Measurements from ENCODE around the gene CPLANE2.

CPLANE2 gene

GRCh38 chr1:16211824-16212223, 25.2 kb downstream of the CPLANE2 start:
- ATAC-seq: no peak
- Mint-ChIP-seq H3K4me3 (no peak overlapping the region), H3K27me3 (peaks cover 9% of the 10 kb centered on the region)

GRCh38 chr1:16210581-16210980, 26.4 kb downstream of the CPLANE2 start:
- no peak overlapping the region for H3K27ac Mint-ChIP-seq
- H3K36me3 Mint-ChIP-seq: no peaks in the 10 kb centered on the region
- peaks cover 6% of the 10 kb centered on the region for H3K4me1 Mint-ChIP-seq
- H3K4me3 Mint-ChIP-seq: no peak overlapping the region
- H3K27me3 Mint-ChIP-seq: peaks cover 9% of the 10 kb centered on the region
- H3K9me3 Mint-ChIP-seq: no peaks in the 10 kb centered on the region
- no peak for ATAC-seq

More at GRCh38 chr1:16211824-16212223, 25.2 kb downstream of the CPLANE2 start:
- H3K9me3 Mint-ChIP-seq: no peaks in the 10 kb centered on the region
- peaks cover 17% of the 10 kb centered on the region for H3K4me1 Mint-ChIP-seq
- no peak overlapping the region for H3K27ac Mint-ChIP-seq
- H3K36me3 Mint-ChIP-seq: no peaks in the 10 kb centered on the region

- no peak overlapping the region for H3K4me3 Mint-ChIP-seq
- no peak overlapping the region for H3K27ac Mint-ChIP-seq
- H3K36me3 Mint-ChIP-seq: no peaks in the 10 kb centered on the region
These were observed 27.1 kb downstream of the CPLANE2 start for GRCh38 chr1:16209847-16210407.

GRCh38 chr1:16209132-16209846, 27.7 kb downstream of the CPLANE2 start:
- H3K27me3 Mint-ChIP-seq: peaks cover 9% of the 10 kb centered on the region
- H3K4me1 Mint-ChIP-seq: peaks cover 12% of the 10 kb centered on the region
- H3K27ac Mint-ChIP-seq: no peak overlapping the region
- ATAC-seq: no peak
- no peak overlapping the region for H3K4me3 Mint-ChIP-seq
- H3K9me3 Mint-ChIP-seq: no peaks in the 10 kb centered on the region
- no peaks in the 10 kb centered on the region for H3K36me3 Mint-ChIP-seq

More at GRCh38 chr1:16209847-16210407, 27.1 kb downstream of the CPLANE2 start:
- ATAC-seq: no peak
- H3K4me1 Mint-ChIP-seq: peaks cover 6% of the 10 kb centered on the region
- H3K27me3 Mint-ChIP-seq: peaks cover 9% of the 10 kb centered on the region
- H3K9me3 Mint-ChIP-seq: no peaks in the 10 kb centered on the region

GRCh38 chr1:16208270-16208987, 28.6 kb downstream of the CPLANE2 start:
- Mint-ChIP-seq H3K27ac (no peak overlapping the region), H3K27me3 (peaks cover 9% of the 10 kb centered on the region), H3K4me3 (peak overlapping the region; percentile 33), H3K9me3 (no peaks in the 10 kb centered on the region), H3K4me1 (peaks cover 12% of the 10 kb centered on the region), H3K36me3 (peaks cover 3% of the 10 kb centered on the region)
- ATAC-seq: no peak

GRCh38 chr1:16207318-16208269, 29.4 kb downstream of the CPLANE2 start:
- peaks cover under 1% of the 10 kb centered on the region for H3K27me3 Mint-ChIP-seq
- peak overlapping the region; percentile 88 for H3K4me3 Mint-ChIP-seq
- no peak for ATAC-seq
- H3K36me3 Mint-ChIP-seq: peaks cover 9% of the 10 kb centered on the region
- peaks cover 12% of the 10 kb centered on the region for H3K4me1 Mint-ChIP-seq
- H3K9me3 Mint-ChIP-seq: no peaks in the 10 kb centered on the region
- H3K27ac Mint-ChIP-seq: peak overlapping the region; percentile 83

GRCh38 chr1:16206547-16207317, 30.3 kb downstream of the CPLANE2 start:
- H3K27me3 Mint-ChIP-seq: no peaks in the 10 kb centered on the region
- peak overlapping the region; percentile 88 for H3K4me3 Mint-ChIP-seq
- no peaks in the 10 kb centered on the region for H3K9me3 Mint-ChIP-seq
- peak; percentile 88 for ATAC-seq
- peaks cover 9% of the 10 kb centered on the region for H3K36me3 Mint-ChIP-seq
- peak overlapping the region; percentile 83 for H3K27ac Mint-ChIP-seq
- peaks cover 12% of the 10 kb centered on the region for H3K4me1 Mint-ChIP-seq

- Mint-ChIP-seq H3K9me3 (no peaks in the 10 kb centered on the region), H3K4me3 (peak overlapping the region; percentile 88), H3K27me3 (no peaks in the 10 kb centered on the region), H3K36me3 (peaks cover 9% of the 10 kb centered on the region), H3K4me1 (peaks cover 12% of the 10 kb centered on the region), H3K27ac (peak overlapping the region; percentile 83)
- peak; percentile 6 for ATAC-seq
These were observed 31.0 kb downstream of the CPLANE2 start for GRCh38 chr1:16205891-16206546.

- Mint-ChIP-seq H3K9me3 (no peaks in the 10 kb centered on the region), H3K27me3 (no peaks in the 10 kb centered on the region), H3K4me1 (peaks cover 12% of the 10 kb centered on the region), H3K4me3 (no peak overlapping the region), H3K36me3 (peaks cover 9% of the 10 kb centered on the region), H3K27ac (no peak overlapping the region)
- ATAC-seq: no peak
These were observed 31.7 kb downstream of the CPLANE2 start for GRCh38 chr1:16205334-16205671.

- Mint-ChIP-seq H3K36me3 (peaks cover 9% of the 10 kb centered on the region), H3K4me3 (no peak overlapping the region), H3K4me1 (peaks cover 12% of the 10 kb centered on the region), H3K27ac (no peak overlapping the region), H3K9me3 (no peaks in the 10 kb centered on the region), H3K27me3 (no peaks in the 10 kb centered on the region)
- ATAC-seq: no peak
These were observed 32.2 kb downstream of the CPLANE2 start for GRCh38 chr1:16204634-16205333.

GRCh38 chr1:16204216-16204615, 32.8 kb downstream of the CPLANE2 start:
- H3K27me3 Mint-ChIP-seq: no peaks in the 10 kb centered on the region
- peaks cover 16% of the 10 kb centered on the region for H3K4me1 Mint-ChIP-seq
- H3K9me3 Mint-ChIP-seq: no peaks in the 10 kb centered on the region
- no peak overlapping the region for H3K27ac Mint-ChIP-seq
- H3K4me3 Mint-ChIP-seq: no peak overlapping the region
- ATAC-seq: no peak
- H3K36me3 Mint-ChIP-seq: peaks cover 9% of the 10 kb centered on the region

- H3K9me3 Mint-ChIP-seq: no peaks in the 10 kb centered on the region
- peaks cover 22% of the 10 kb centered on the region for H3K4me1 Mint-ChIP-seq
- H3K4me3 Mint-ChIP-seq: no peak overlapping the region
- ATAC-seq: no peak
- H3K27ac Mint-ChIP-seq: no peak overlapping the region
- H3K27me3 Mint-ChIP-seq: no peaks in the 10 kb centered on the region
- peaks cover 9% of the 10 kb centered on the region for H3K36me3 Mint-ChIP-seq
These were observed 33.4 kb downstream of the CPLANE2 start for GRCh38 chr1:16203550-16203949.

Measured in stimulated activated memory B cell treated with anti-CD40 and anti-IgM and Interleukin-4, amounts not matched to agents 10 μg/mL and 1 μg/mL and 100 μg/mL, for 72 hours (primary cell).